ENCODE measurements around the gene BMPR1B.

- TF ChIP-seq REST (IDR thresholded peaks at IDR 0.05; ENCODE audit: insufficient read depth in 1 of 2, low read depth in 2 of 2, low read length in 2 of 2) (no peak), SIN3A (IDR thresholded peaks at IDR 0.05; ENCODE audit: borderline replicate concordance, insufficient read depth, low read length) (no peak), POLR2AphosphoS5 (IDR thresholded peaks at IDR 0.05; ENCODE audit: low read depth, low read length) (no peak), FOXP2 (optimal IDR thresholded peaks at IDR 0.05; ENCODE audit: borderline replicate concordance, extremely low read depth, extremely low read length, insufficient read depth) (no peak)
These were observed 1.1 kb downstream of the BMPR1B start for GRCh38 chr4:94758700-94759399.

Data from PFSK-1 (cell line).